ENCODE results near the gene HIP1. TPM values are rescaled to one million over a fixed set of nuclear protein-coding genes. Genes with fewer than 3 reads are reported as not detected.

Gene HIP1
- total RNA-seq, 2 experiments from 2014 or later = 2.2 to 2.8 TPM

GRCh38 chr7:75667938-75668337 lies 70.8 kb downstream of the HIP1 start:
- Mint-ChIP-seq H3K27ac (no peak overlapping the region), H3K9me3 (no peaks in the 10 kb centered on the region), H3K36me3 (ENCODE audit: low read depth) (no peaks in the 10 kb centered on the region), H3K27me3 (no peaks in the 10 kb centered on the region), H3K4me1 (peaks cover 1% of the 10 kb centered on the region), H3K4me3 (no peak overlapping the region)
- ChIA-PET POLR2A (no interaction called here), CTCF (interaction anchor here (0.6 kb wide), 1 partner anchor 60 kb away, joined by 4 read pairs; no protein-coding TSS in a partner anchor)
- DNase-seq = no peak

- Mint-ChIP-seq H3K4me3 (no peak overlapping the region), H3K27ac (no peak overlapping the region), H3K27me3 (no peaks in the 10 kb centered on the region), H3K4me1 (peaks cover 2% of the 10 kb centered on the region), H3K9me3 (no peaks in the 10 kb centered on the region), H3K36me3 (ENCODE audit: low read depth) (no peaks in the 10 kb centered on the region)
- DNase-seq = no peak
- CTCF ChIA-PET = no interaction called here
- POLR2A ChIA-PET = no interaction called here
Observed at GRCh38 chr7:75663302-75663907, 75.3 kb downstream of the HIP1 start.

- Mint-ChIP-seq H3K9me3 (no peaks in the 10 kb centered on the region), H3K36me3 (ENCODE audit: low read depth) (no peaks in the 10 kb centered on the region), H3K4me1 (peaks cover 2% of the 10 kb centered on the region), H3K4me3 (no peak overlapping the region), H3K27me3 (no peaks in the 10 kb centered on the region), H3K27ac (no peak overlapping the region)
- no peak for DNase-seq
- ChIA-PET POLR2A (no interaction called here), CTCF (no interaction called here)
Observed at GRCh38 chr7:75662579-75663301, 76.0 kb downstream of the HIP1 start.

GRCh38 chr7:75660566-75661215 lies 78.0 kb downstream of the HIP1 start:
- Mint-ChIP-seq H3K27ac (no peak overlapping the region), H3K27me3 (no peaks in the 10 kb centered on the region), H3K9me3 (no peaks in the 10 kb centered on the region), H3K4me1 (peaks cover 2% of the 10 kb centered on the region), H3K4me3 (no peak overlapping the region), H3K36me3 (ENCODE audit: low read depth) (no peaks in the 10 kb centered on the region)
- ChIA-PET CTCF (no interaction called here), POLR2A (no interaction called here)
- no peak for DNase-seq

- CTCF ChIA-PET = interaction anchor here (1.8 kb wide), 1 partner anchor 11 kb away, joined by 4 read pairs; no protein-coding TSS in a partner anchor
- H3K36me3 Mint-ChIP-seq (ENCODE audit: low read depth) = no peaks in the 10 kb centered on the region
- POLR2A ChIA-PET = no interaction called here
Observed at GRCh38 chr7:75658802-75659201, 79.9 kb downstream of the HIP1 start.

GRCh38 chr7:75658369-75658768 lies 80.4 kb downstream of the HIP1 start:
- H3K27ac Mint-ChIP-seq = no peak overlapping the region
- ChIA-PET CTCF (interaction anchor here (1.8 kb wide), 1 partner anchor 11 kb away, joined by 4 read pairs; no protein-coding TSS in a partner anchor), POLR2A (no interaction called here)
- H3K36me3 Mint-ChIP-seq (ENCODE audit: low read depth) = no peaks in the 10 kb centered on the region
- no peak overlapping the region for H3K4me3 Mint-ChIP-seq
- peaks cover 2% of the 10 kb centered on the region for H3K4me1 Mint-ChIP-seq
- H3K9me3 Mint-ChIP-seq = no peaks in the 10 kb centered on the region
- DNase-seq = no peak
- H3K27me3 Mint-ChIP-seq = no peaks in the 10 kb centered on the region

More at GRCh38 chr7:75658802-75659201, 79.9 kb downstream of the HIP1 start:
- Mint-ChIP-seq H3K27me3 (no peaks in the 10 kb centered on the region), H3K4me1 (peaks cover 2% of the 10 kb centered on the region), H3K9me3 (no peaks in the 10 kb centered on the region), H3K27ac (no peak overlapping the region), H3K4me3 (no peak overlapping the region)
- no peak for DNase-seq

- no peak for DNase-seq
- Mint-ChIP-seq H3K4me1 (no peaks in the 10 kb centered on the region), H3K4me3 (no peak overlapping the region), H3K27me3 (no peaks in the 10 kb centered on the region), H3K27ac (no peak overlapping the region), H3K36me3 (ENCODE audit: low read depth) (no peaks in the 10 kb centered on the region), H3K9me3 (no peaks in the 10 kb centered on the region)
- ChIA-PET POLR2A (no interaction called here), CTCF (no interaction called here)
Observed at GRCh38 chr7:75657866-75658265, 80.9 kb downstream of the HIP1 start.

GRCh38 chr7:75656740-75657139 lies 82.0 kb downstream of the HIP1 start:
- DNase-seq = no peak
- Mint-ChIP-seq H3K4me1 (no peaks in the 10 kb centered on the region), H3K27ac (no peak overlapping the region), H3K27me3 (no peaks in the 10 kb centered on the region), H3K9me3 (no peaks in the 10 kb centered on the region), H3K4me3 (no peak overlapping the region), H3K36me3 (ENCODE audit: low read depth) (no peaks in the 10 kb centered on the region)
- POLR2A ChIA-PET = no interaction called here
- CTCF ChIA-PET = no interaction called here

- Mint-ChIP-seq H3K4me1 (no peaks in the 10 kb centered on the region), H3K9me3 (no peaks in the 10 kb centered on the region), H3K36me3 (ENCODE audit: low read depth) (no peaks in the 10 kb centered on the region), H3K4me3 (no peak overlapping the region), H3K27ac (no peak overlapping the region), H3K27me3 (no peaks in the 10 kb centered on the region)
- ChIA-PET CTCF (no interaction called here), POLR2A (no interaction called here)
- no peak for DNase-seq
Observed at GRCh38 chr7:75655536-75655935, 83.2 kb downstream of the HIP1 start.

GRCh38 chr7:75654855-75655254 lies 83.9 kb downstream of the HIP1 start:
- no peaks in the 10 kb centered on the region for H3K36me3 Mint-ChIP-seq (ENCODE audit: low read depth)
- H3K4me3 Mint-ChIP-seq = no peak overlapping the region
- H3K27me3 Mint-ChIP-seq = no peaks in the 10 kb centered on the region
- no peak for DNase-seq
- no peaks in the 10 kb centered on the region for H3K9me3 Mint-ChIP-seq
- H3K4me1 Mint-ChIP-seq = no peaks in the 10 kb centered on the region
- ChIA-PET POLR2A (no interaction called here), CTCF (no interaction called here)
- no peak overlapping the region for H3K27ac Mint-ChIP-seq

- DNase-seq = no peak
- H3K4me3 Mint-ChIP-seq = no peak overlapping the region
- no peaks in the 10 kb centered on the region for H3K36me3 Mint-ChIP-seq (ENCODE audit: low read depth)
- H3K9me3 Mint-ChIP-seq = no peaks in the 10 kb centered on the region
- H3K27ac Mint-ChIP-seq = no peak overlapping the region
- CTCF ChIA-PET = interaction anchor here (1.0 kb wide), 1 partner anchor 40 kb away, joined by 3 read pairs; no protein-coding TSS in a partner anchor
- no peaks in the 10 kb centered on the region for H3K4me1 Mint-ChIP-seq
- POLR2A ChIA-PET = no interaction called here
- no peaks in the 10 kb centered on the region for H3K27me3 Mint-ChIP-seq
Observed at GRCh38 chr7:75653651-75654050, 85.1 kb downstream of the HIP1 start.

- Mint-ChIP-seq H3K4me1 (no peaks in the 10 kb centered on the region), H3K9me3 (no peaks in the 10 kb centered on the region), H3K4me3 (no peak overlapping the region), H3K27me3 (no peaks in the 10 kb centered on the region), H3K27ac (no peak overlapping the region), H3K36me3 (ENCODE audit: low read depth) (no peaks in the 10 kb centered on the region)
- DNase-seq = no peak
- ChIA-PET CTCF (interaction anchor here (1.0 kb wide), 1 partner anchor 40 kb away, joined by 3 read pairs; no protein-coding TSS in a partner anchor), POLR2A (no interaction called here)
Observed at GRCh38 chr7:75652788-75653187, 86.0 kb downstream of the HIP1 start.

GRCh38 chr7:75650681-75651080 lies 88.1 kb downstream of the HIP1 start:
- Mint-ChIP-seq H3K4me1 (no peaks in the 10 kb centered on the region), H3K4me3 (no peak overlapping the region), H3K9me3 (no peaks in the 10 kb centered on the region), H3K27me3 (no peaks in the 10 kb centered on the region), H3K27ac (no peak overlapping the region), H3K36me3 (ENCODE audit: low read depth) (no peaks in the 10 kb centered on the region)
- DNase-seq = no peak
- ChIA-PET CTCF (no interaction called here), POLR2A (no interaction called here)
